H9 (cell line): ENCODE results near the gene RAB27A. TPM values are rescaled to one million over a fixed set of nuclear protein-coding genes. Genes with fewer than 3 reads are reported as not detected.

Experiments
- DNase-seq: peaks from one replicate; pipeline ENCODE4 v3.0.0-alpha.2; 2017
- H2AFZ ChIP-seq: one replicate; pipeline ENCODE4 v1.6.1; 2013; ENCODE audit warnings: mild to moderate bottlenecking, low read length, control low read depth, moderate library complexity
- H2AK5ac ChIP-seq: 2 replicates; pipeline ENCODE4 v1.6.1; 2013; ENCODE audit warnings: low read length, control low read depth, mixed read lengths; ENCODE audit not compliant: insufficient read length
- H2BK120ac ChIP-seq: one replicate; pipeline ENCODE4 v1.6.1; 2013; ENCODE audit warnings: low read depth, mild to moderate bottlenecking, low read length, control low read depth, inconsistent platforms; ENCODE audit not compliant: poor library complexity, severe bottlenecking
- H2BK12ac ChIP-seq: 2 replicates; pipeline ENCODE4 v1.6.1; 2013; ENCODE audit warnings: low read length, control low read depth, mixed read lengths, low read depth; ENCODE audit not compliant: insufficient read length
- H2BK15ac ChIP-seq: 2 replicates; pipeline ENCODE4 v1.6.1; 2013; ENCODE audit warnings: low read depth, low read length, control low read depth
- H2BK20ac ChIP-seq: one replicate; pipeline ENCODE4 v1.6.1; 2013; ENCODE audit warnings: low read depth, mild to moderate bottlenecking, low read length, control low read depth, inconsistent platforms; ENCODE audit not compliant: poor library complexity, severe bottlenecking
- H2BK5ac ChIP-seq: 2 replicates; pipeline ENCODE4 v1.6.1; 2013; ENCODE audit warnings: low read length, control low read depth, mixed read lengths; ENCODE audit not compliant: insufficient read length
- H3K14ac ChIP-seq: 2 replicates; pipeline ENCODE4 v1.6.1; 2013; ENCODE audit warnings: low read length, control low read depth; ENCODE audit not compliant: insufficient read depth
- H3K18ac ChIP-seq: 2 replicates; pipeline ENCODE4 v1.6.1; 2013; ENCODE audit warnings: low read depth, mild to moderate bottlenecking, mixed read lengths, low read length, control low read depth; ENCODE audit not compliant: insufficient read length
- H3K23ac ChIP-seq: 2 replicates; pipeline ENCODE4 v1.6.1; 2013; ENCODE audit warnings: low read length, control low read depth, mixed read lengths, low read depth; ENCODE audit not compliant: insufficient read length
- H3K23me2 ChIP-seq: 2 replicates; pipeline ENCODE4 v1.6.1; 2013; ENCODE audit warnings: low read depth, mild to moderate bottlenecking, mixed read lengths, low read length, control low read depth; ENCODE audit not compliant: insufficient read length, poor library complexity, severe bottlenecking
- H3K27ac ChIP-seq: 2 replicates; pipeline ENCODE4 v1.5.1; 2013; ENCODE audit warnings: low read length, control low read depth, mixed read lengths, low read depth; ENCODE audit not compliant: insufficient read length
- H3K27me3 ChIP-seq: 2 replicates; pipeline ENCODE4 v1.6.1; 2013; ENCODE audit warnings: low read length, control low read depth, inconsistent platforms; ENCODE audit not compliant: insufficient read depth
- H3K4ac ChIP-seq: 2 replicates; pipeline ENCODE4 v1.6.1; 2013; ENCODE audit warnings: low read depth, mild to moderate bottlenecking, control low read depth, inconsistent platforms, low read length, moderate library complexity
- H3K4me1 ChIP-seq: 2 replicates; pipeline ENCODE4 v1.6.1; 2013; ENCODE audit warnings: low read length, control low read depth, inconsistent platforms; ENCODE audit not compliant: insufficient read depth
- H3K4me2 ChIP-seq: 2 replicates; pipeline ENCODE4 v1.6.1; 2013; ENCODE audit warnings: low read length, control low read depth, mixed read lengths; ENCODE audit not compliant: insufficient read length, insufficient read depth
- H3K56ac ChIP-seq: 2 replicates; pipeline ENCODE4 v1.6.1; 2013; ENCODE audit warnings: low read depth, mild to moderate bottlenecking, mixed read lengths, low read length, control low read depth; ENCODE audit not compliant: insufficient read length
- H3K79me1 ChIP-seq: 2 replicates; pipeline ENCODE4 v1.6.1; 2013; ENCODE audit warnings: low read depth, mild to moderate bottlenecking, moderate library complexity, low read length, control low read depth, inconsistent platforms; ENCODE audit not compliant: insufficient read depth, poor library complexity, severe bottlenecking
- H3K79me2 ChIP-seq: 2 replicates; pipeline ENCODE4 v1.6.1; 2013; ENCODE audit warnings: low read length, control low read depth, inconsistent platforms; ENCODE audit not compliant: insufficient read depth
- H3K9ac ChIP-seq: 2 replicates; pipeline ENCODE4 v1.6.1; 2013; ENCODE audit warnings: low read length, control low read depth, mixed read lengths; ENCODE audit not compliant: insufficient read length; ENCODE audit errors: extremely low read depth
- H3K9me3 ChIP-seq: one replicate; pipeline ENCODE4 v1.6.1; 2013; ENCODE audit warnings: low read depth, low read length, inconsistent platforms; ENCODE audit not compliant: control insufficient read depth
- H3T11ph ChIP-seq: one replicate; pipeline ENCODE4 v1.6.1; 2013; ENCODE audit warnings: mild to moderate bottlenecking, low read length, control low read depth, inconsistent platforms
- H4K20me1 ChIP-seq: one replicate; pipeline ENCODE4 v1.6.1; 2013; ENCODE audit not compliant: control insufficient read depth, insufficient read length, insufficient read depth
- H4K5ac ChIP-seq: 2 replicates; pipeline ENCODE4 v1.6.1; 2013; ENCODE audit warnings: low read depth, mild to moderate bottlenecking, mixed read lengths, low read length, control low read depth; ENCODE audit not compliant: insufficient read length
- H4K8ac ChIP-seq: replicated peaks from 2 replicates; pipeline ENCODE4 v1.6.1; 2013; ENCODE audit warnings: low read length, control low read depth, mixed read lengths, low read depth; ENCODE audit not compliant: insufficient read length
- H4K91ac ChIP-seq: 2 replicates; pipeline ENCODE4 v1.6.1; 2013; ENCODE audit warnings: low read depth, mild to moderate bottlenecking, moderate library complexity, mixed read lengths, low read length, control low read depth; ENCODE audit not compliant: insufficient read length
- H3K27ac Mint-ChIP-seq, 3 experiments: 2 replicates in 2 of 3; 3 replicates in 1 of 3; pipeline ENCODE4 v1.8.0; 2020 to 2021; ENCODE audit warnings: mixed read lengths in 3 of 3, mild to moderate bottlenecking in 1 of 3, moderate library complexity in 1 of 3
- H3K27me3 Mint-ChIP-seq: 2 replicates; pipeline ENCODE4 v1.8.0; 2021; ENCODE audit warnings: low read depth, mild to moderate bottlenecking, moderate library complexity, mixed read lengths
- H3K36me3 Mint-ChIP-seq, 3 experiments: 2 replicates in 2 of 3; 3 replicates in 1 of 3; pipeline ENCODE4 v1.8.0; 2020 to 2021; ENCODE audit warnings: low read depth in 3 of 3, mixed read lengths in 3 of 3; ENCODE audit not compliant: insufficient read depth in 1 of 3
- H3K4me1 Mint-ChIP-seq, 2 experiments: 2 replicates each; pipeline ENCODE4 v1.8.0; 2020; ENCODE audit warnings: mixed read lengths in 2 of 2
- H3K4me3 Mint-ChIP-seq, 2 experiments: 2 replicates in 1 of 2; 3 replicates in 1 of 2; pipeline ENCODE4 v1.8.0; 2020 to 2021; ENCODE audit warnings: mild to moderate bottlenecking in 2 of 2, mixed read lengths in 2 of 2, moderate library complexity in 1 of 2
- H3K9me3 Mint-ChIP-seq, 2 experiments: 2 replicates in 1 of 2; 3 replicates in 1 of 2; pipeline ENCODE4 v1.8.0; 2020; ENCODE audit warnings: mild to moderate bottlenecking in 2 of 2, mixed read lengths in 2 of 2, moderate library complexity in 1 of 2
- CTCF ChIP-seq: fragments of 200-600 bp; sonication (generic); conservative IDR thresholded peaks from 3 replicates; pipeline ENCODE4 v1.8.0; 2021; ENCODE audit warnings: antibody characterized with exemption, mild to moderate bottlenecking
- WGBS: extraction: QIAGEN DNeasy Blood & Tissue Kit; methylation state at CpG from one replicate; pipeline ENCODE4 v1.1.7; 2013; ENCODE audit warnings: missing lambda C conversion rate, low lambda C conversion rate, mixed read lengths; ENCODE audit not compliant: insufficient read length; ENCODE audit errors: extremely low coverage; 5-methylcytosine and 5-hydroxymethylcytosine counted together
- total RNA-seq: library from RNA; stranded (reverse); gene quantifications from 2 replicates; pipeline ENCODE4 v1.2.1, GENCODE V29; 2021

The RAB27A gene
- total RNA-seq, 1 experiment from 2014 or later = 6.8 TPM

GRCh38 chr15:55245059-55245458, 44.6 kb downstream of the RAB27A start:
- Histone ChIP-seq H3K27me3 (no peaks in the 10 kb centered on the region), H3K14ac (no peak overlapping the region), H3K9me3 (no peaks in the 10 kb centered on the region), H3T11ph (no peak overlapping the region), H2BK15ac (no peak overlapping the region), H3K23ac (no peak overlapping the region), H3K56ac (no peak overlapping the region), H4K20me1 (no peaks in the 10 kb centered on the region), H3K23me2 (no peaks in the 10 kb centered on the region), H4K91ac (no peak overlapping the region), H3K4me2 (no peak overlapping the region), H2AK5ac (no peak overlapping the region), H3K4me1 (no peaks in the 10 kb centered on the region; the same call in 1 of the 2 replicates), H3K4ac (no peak overlapping the region), H4K8ac (no peak overlapping the region), H4K5ac (no peak overlapping the region), H3K9ac (no peak overlapping the region), H2BK12ac (no peak overlapping the region), H2AFZ (no peak overlapping the region), H2BK120ac (no peak overlapping the region), H3K18ac (no peak overlapping the region), H3K79me1 (no peaks in the 10 kb centered on the region), H2BK20ac (no peak overlapping the region), H3K27ac (no peak overlapping the region), H3K79me2 (no peaks in the 10 kb centered on the region), H2BK5ac (no peak overlapping the region)
- H3K27ac Mint-ChIP-seq = no peak overlapping the region
- DNase-seq = no peak
- H3K36me3 Mint-ChIP-seq = no peaks in the 10 kb centered on the region
- peaks cover 4% of the 10 kb centered on the region in 2 experiments; a peak in 1 of 4 replicates for H3K4me1 Mint-ChIP-seq
- no peak overlapping the region for H3K4me3 Mint-ChIP-seq
- no peaks in the 10 kb centered on the region for H3K9me3 Mint-ChIP-seq
- no peaks in the 10 kb centered on the region for H3K27me3 Mint-ChIP-seq
- no CpG with 5 or more reads among the region's 4 CpGs for WGBS
- no peak for TF ChIP-seq CTCF
